ENCODE results near the gene GADL1. TPM values are rescaled to one million over a fixed set of nuclear protein-coding genes. Genes with fewer than 3 reads are reported as not detected.

The GADL1 gene
- total RNA-seq, 1 experiment from 2014 or later: not detected

- TF ChIP-seq EZH2 (IDR thresholded peaks at IDR 0.05; ENCODE audit: low read depth): no peak
- no peak for TF ChIP-seq CTCF (conservative IDR thresholded peaks at IDR 0.05)
- CTCF ChIA-PET: no interaction called here
- BruUV-seq (replicated peaks): no TSS peak
- H3F3A ChIP-seq (ENCODE audit: insufficient read depth, low read depth): no peaks in the 10 kb centered on the region
- no peak overlapping the region for H3K4me2 ChIP-seq
- H3K27me3 ChIP-seq (ENCODE audit: insufficient read depth, low read depth): no peaks in the 10 kb centered on the region
- H4K20me1 ChIP-seq (ENCODE audit: insufficient read depth): no peaks in the 10 kb centered on the region
- no peak overlapping the region for H3K27ac ChIP-seq
- H3K36me3 ChIP-seq (ENCODE audit: low read depth): no peaks in the 10 kb centered on the region
- DNase-seq: no peak
- no peaks in the 10 kb centered on the region for H3K9me3 ChIP-seq (ENCODE audit: insufficient read depth, low read depth)
- H3K79me2 ChIP-seq (ENCODE audit: low read depth): no peaks in the 10 kb centered on the region
- POLR2A ChIA-PET (ENCODE audit: unreplicated experiment): no interaction called here
- H3K9me2 ChIP-seq (ENCODE audit: insufficient read depth): no peaks in the 10 kb centered on the region
- no peak overlapping the region for H3K4me3 ChIP-seq
- no peaks in the 10 kb centered on the region for H3K4me1 ChIP-seq (replicated peaks; ENCODE audit: insufficient read depth)
- H2AFZ ChIP-seq: no peak overlapping the region
- intact Hi-C loops (cut with micrococcal nuclease; ENCODE audit: unreplicated experiment): no loop called here
Measured at GRCh38 chr3:30919564-30919963, 25.1 kb upstream of the GADL1 start.

DNA sequence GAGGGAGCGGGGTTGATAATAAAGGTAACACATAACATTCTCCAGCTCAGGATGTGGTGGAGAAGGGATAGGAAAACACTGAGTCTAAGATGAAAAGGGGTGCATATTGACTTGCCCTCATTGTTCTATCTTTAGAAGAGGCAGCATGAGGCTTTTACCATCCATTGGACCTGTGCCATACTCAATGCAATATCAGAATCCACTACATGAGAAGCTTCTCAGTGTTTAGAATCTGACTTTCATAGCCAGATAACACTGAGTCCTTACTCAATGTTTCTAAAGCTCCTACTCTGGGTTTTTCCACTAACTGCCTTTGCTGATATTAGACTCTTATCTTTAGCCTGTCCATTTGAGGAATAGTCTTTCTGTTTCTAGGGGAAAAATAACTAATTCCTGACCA, 24.3 kb upstream of the GADL1 start:
- Histone ChIP-seq H4K20me1 (ENCODE audit: insufficient read depth) (no peaks in the 10 kb centered on the region), H3K27ac (no peak overlapping the region), H3K27me3 (ENCODE audit: insufficient read depth, low read depth) (no peaks in the 10 kb centered on the region), H3K36me3 (ENCODE audit: low read depth) (no peaks in the 10 kb centered on the region), H3K4me2 (no peak overlapping the region), H3K4me1 (replicated peaks; ENCODE audit: insufficient read depth) (no peaks in the 10 kb centered on the region), H3K79me2 (ENCODE audit: low read depth) (no peaks in the 10 kb centered on the region), H3K9me2 (ENCODE audit: insufficient read depth) (no peaks in the 10 kb centered on the region), H3F3A (ENCODE audit: insufficient read depth, low read depth) (no peaks in the 10 kb centered on the region), H3K4me3 (no peak overlapping the region), H3K9me3 (ENCODE audit: insufficient read depth, low read depth) (no peaks in the 10 kb centered on the region), H2AFZ (no peak overlapping the region)
- intact Hi-C loops (cut with micrococcal nuclease; ENCODE audit: unreplicated experiment): no loop called here
- TF ChIP-seq EZH2 (IDR thresholded peaks at IDR 0.05; ENCODE audit: low read depth) (no peak), CTCF (conservative IDR thresholded peaks at IDR 0.05) (no peak)
- BruUV-seq (replicated peaks): no TSS peak
- ChIA-PET CTCF (no interaction called here), POLR2A (ENCODE audit: unreplicated experiment) (no interaction called here)
- DNase-seq: no peak

DNA sequence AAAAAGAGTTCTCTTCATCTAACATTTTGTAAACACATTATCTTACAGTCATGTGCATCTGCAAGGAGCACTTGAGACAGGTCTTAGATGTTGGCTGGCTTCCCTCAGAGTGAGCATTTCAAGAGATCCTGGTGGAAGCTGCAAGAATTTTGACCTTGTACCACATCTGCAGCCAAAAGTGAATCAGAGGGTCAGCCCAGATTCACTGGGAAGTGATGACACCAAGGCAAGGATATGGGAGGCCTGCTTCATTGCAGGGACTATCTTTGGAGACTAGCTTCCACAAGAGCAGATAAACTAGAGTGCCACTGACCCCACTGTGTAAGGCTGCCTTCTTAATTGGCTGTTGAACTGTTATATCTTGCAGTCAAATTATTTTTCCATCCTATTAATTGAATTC, 21.3 kb upstream of the GADL1 start:
- H3K9me2 ChIP-seq (ENCODE audit: insufficient read depth): no peaks in the 10 kb centered on the region
- no peaks in the 10 kb centered on the region for H3F3A ChIP-seq (ENCODE audit: insufficient read depth, low read depth)
- no peaks in the 10 kb centered on the region for H3K36me3 ChIP-seq (ENCODE audit: low read depth)
- no peak for DNase-seq
- H3K27me3 ChIP-seq (ENCODE audit: insufficient read depth, low read depth): no peaks in the 10 kb centered on the region
- no peak overlapping the region for H3K4me3 ChIP-seq
- H4K20me1 ChIP-seq (ENCODE audit: insufficient read depth): no peaks in the 10 kb centered on the region
- H3K9me3 ChIP-seq (ENCODE audit: insufficient read depth, low read depth): no peaks in the 10 kb centered on the region
- ChIA-PET CTCF (no interaction called here), POLR2A (ENCODE audit: unreplicated experiment) (no interaction called here)
- H2AFZ ChIP-seq: no peak overlapping the region
- no peak overlapping the region for H3K4me2 ChIP-seq
- no peaks in the 10 kb centered on the region for H3K79me2 ChIP-seq (ENCODE audit: low read depth)
- TF ChIP-seq CTCF (conservative IDR thresholded peaks at IDR 0.05) (no peak), EZH2 (IDR thresholded peaks at IDR 0.05; ENCODE audit: low read depth) (no peak)
- no TSS peak for BruUV-seq (replicated peaks)
- intact Hi-C loops (cut with micrococcal nuclease; ENCODE audit: unreplicated experiment): no loop called here
- H3K4me1 ChIP-seq (replicated peaks; ENCODE audit: insufficient read depth): no peaks in the 10 kb centered on the region
- H3K27ac ChIP-seq: no peak overlapping the region

Measured in PC-9 (cell line).